K562 (cell line): ENCODE data around the gene CLIC1. TPM values are rescaled to one million over a fixed set of nuclear protein-coding genes. Genes with fewer than 3 reads are reported as not detected.
A peak's percentile ranks its signal among the peaks of the same experiment; 100 is the strongest.

Experiments used
- AFF1 ChIP-seq, 2 experiments: fragments of 450-650 bp; IDR thresholded peaks; 2 replicates each; pipeline ENCODE4 v1.6.1; 2018; ENCODE audit warnings: mild to moderate bottlenecking in 2 of 2, low read depth in 1 of 2; ENCODE audit not compliant: partially characterized antibody in 2 of 2
- CBX3 ChIP-seq, 2 experiments: IDR thresholded peaks; 1 replicate in 1 of 2; 2 replicates in 1 of 2; pipeline ENCODE4 v1.6.1; 2012; ENCODE audit warnings: inconsistent platforms in 2 of 2, low read length in 2 of 2, borderline replicate concordance in 1 of 2, control low read depth in 1 of 2
- CEBPB ChIP-seq: fragments of 450-650 bp; IDR thresholded peaks from 2 replicates; pipeline ENCODE4 v1.6.1; 2016; ENCODE audit warnings: missing genetic modification characterization, missing compliant biosample characterization
- DMBX1 ChIP-seq: fragments of 250-450 bp; sonication (Bioruptor Pico); IDR thresholded peaks from 2 replicates; pipeline ENCODE4 v1.8.0; 2022; ENCODE audit warnings: inconsistent platforms, mild to moderate bottlenecking, moderate library complexity, borderline replicate concordance
- ERF ChIP-seq: fragments of 450-650 bp; formaldehyde crosslinking; IDR thresholded peaks from 2 replicates; pipeline ENCODE4 v1.4.0; 2020; ENCODE audit warnings: mild to moderate bottlenecking, mixed read lengths
- FOS ChIP-seq: IDR thresholded peaks from 3 replicates; pipeline ENCODE4 v1.6.1; 2011; ENCODE audit not compliant: insufficient read length; ENCODE audit errors: extremely low read depth
- FOSL1 ChIP-seq: fragments of 200-800 bp; sonication (Bioruptor generic); conservative IDR thresholded peaks from 2 replicates; pipeline ENCODE4 v1.6.1; 2016; ENCODE audit warnings: missing genetic modification characterization, missing compliant biosample characterization
- HSF4 ChIP-seq: fragments of 250-450 bp; sonication (Bioruptor Pico); IDR thresholded peaks from 2 replicates; pipeline ENCODE4 v2.1.2; 2022; ENCODE audit warnings: mild to moderate bottlenecking, moderate library complexity, borderline replicate concordance
- MAX ChIP-seq: sonication (generic); formaldehyde crosslinking; IDR thresholded peaks from 2 replicates; pipeline ENCODE4 v1.9.0; 2022; ENCODE audit warnings: mild to moderate bottlenecking, missing genetic modification reagents
- NEUROD1 ChIP-seq: fragments of 150-350 bp; IDR thresholded peaks from 2 replicates; pipeline ENCODE4 v1.6.1; 2014; ENCODE audit warnings: borderline replicate concordance, low read length, low read depth; ENCODE audit not compliant: partially characterized antibody
- RBBP5 ChIP-seq: fragments of 200-600 bp; sonication (generic); IDR thresholded peaks from 2 replicates; pipeline ENCODE4 v1.6.1; 2012; ENCODE audit warnings: borderline replicate concordance, mild to moderate bottlenecking, low read length, control low read depth, inconsistent platforms; ENCODE audit not compliant: insufficient read depth, poor library complexity, severe bottlenecking
- ZBTB26 ChIP-seq: fragments of 450-650 bp; formaldehyde crosslinking; IDR thresholded peaks from 2 replicates; pipeline ENCODE4 v1.4.0; 2022; ENCODE audit warnings: missing genetic modification characterization
- polyA plus RNA-seq, 8 experiments: library from polyadenylated mRNA; depleted of rRNA in 4 of 8; stranded (reverse) in 5 of 8; unstranded in 3 of 8; fragments of >200 nt; fragmentation: Nextera tagmentation in 2 of 8; fragmentation: Illumina TruSeq in 1 of 8; extraction: Ambion mirVana in 2 of 8; extraction: Trizol in 1 of 8; gene quantifications; 2 replicates each; pipeline versions ENCODE4 v1.2.1 to v1.2.3, GENCODE V29; 2011 to 2014; ENCODE audit warnings: inconsistent platforms in 1 of 8, missing spikeins in 1 of 8
- total RNA-seq, 7 experiments: library from RNA; depleted of rRNA in 6 of 7; stranded (reverse); fragments of >200 nt in 6 of 7; fragmentation: Illumina TruSeq in 2 of 7; extraction: Trizol in 2 of 7; gene quantifications; 2 replicates each; pipeline versions ENCODE4 v1.2.1 to v1.2.3, GENCODE V29; 2011 to 2021; ENCODE audit warnings: low replicate concordance in 1 of 7

The CLIC1 gene
- total and polyA plus RNA-seq, 9 of the 15 experiments (the other 6 are each of a cell fraction or from before 2014, with no cell fraction given), result 1,267 to 2,419 (median 1,808) TPM

GRCh38 chr6:31737315-31737990 lies 1.1 kb upstream of the CLIC1 start (continued):
- TF ChIP-seq DMBX1 (CRISPR knock-in tag), result peak; percentile 75
- TF ChIP-seq ERF (CRISPR knock-in tag), result 0 out of 2 replicates have a peak, but pooled peaks have one; percentile 50
- TF ChIP-seq CEBPB, result no peak
- TF ChIP-seq FOS, result no peak
- TF ChIP-seq AFF1 (IDR thresholded peaks at IDR 0.05; ENCODE audit: low read depth in 1 of 2, partially characterized antibody in 2 of 2), result no peak
- no peak for TF ChIP-seq HSF4 (CRISPR knock-in tag)
- TF ChIP-seq CBX3 (IDR thresholded peaks at IDR 0.05; ENCODE audit: borderline replicate concordance in 1 of 2, low read length in 2 of 2), result no peak
- peak; percentile 57 for TF ChIP-seq RBBP5
- TF ChIP-seq MAX (CRISPR knock-in tag), result no peak
- TF ChIP-seq FOSL1 (tag), result no peak
- TF ChIP-seq ZBTB26 (CRISPR knock-in tag), result no peak
- peak; percentile 27 for TF ChIP-seq NEUROD1
